NCI-H1436 treated with DMSO at 0.1 percent for 48 hours (cell line): ENCODE data around the gene PPM1L.
"Not testable (repeated sequence)": the region's sequence is repeated elsewhere in the genome, so short reads cannot be mapped to it uniquely, and the experiment has no call there.

ENCODE experiments used
- DNase-seq: peaks from one replicate; lab custom pipeline; 2025; lab: John Stamatoyannopoulos, UW

Gene PPM1L

DNA sequence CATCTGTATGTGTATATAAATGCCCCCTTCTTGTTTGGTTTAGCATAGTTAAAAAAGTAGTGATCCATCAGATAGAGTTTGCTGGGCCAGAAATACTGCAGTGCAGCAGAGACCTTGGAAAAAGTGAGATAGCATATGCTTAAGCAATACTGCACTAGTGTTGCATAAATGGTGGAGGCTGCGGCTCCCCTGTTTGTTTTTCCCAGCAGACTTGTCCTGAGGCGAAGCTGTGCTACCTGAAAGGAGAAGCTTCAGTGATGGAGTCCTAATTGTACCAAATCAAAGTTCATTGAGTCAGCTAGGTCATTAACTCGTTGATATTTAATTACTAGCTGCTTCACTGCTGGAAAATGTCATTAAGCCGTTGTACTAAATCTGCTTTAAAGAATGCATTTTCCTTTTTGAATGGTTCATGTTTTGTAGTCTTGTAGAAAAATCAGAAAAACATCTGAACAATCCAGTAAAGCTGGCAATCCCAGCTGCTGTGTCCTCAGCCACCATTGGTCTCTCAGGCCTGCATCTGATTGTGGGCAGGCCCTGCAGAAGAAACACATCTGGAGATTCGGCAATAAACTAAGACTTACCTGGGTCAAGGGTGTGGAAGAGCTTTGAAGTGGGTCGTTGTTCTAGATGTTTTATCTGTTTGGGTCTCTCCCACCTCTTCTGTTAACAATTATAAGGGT is 179.5 kb downstream of the PPM1L start:
- no peak for DNase-seq

- no peak for DNase-seq
Measured at GRCh38 chr3:160941885-160942494, 186.0 kb downstream of the PPM1L start.

- no peak for DNase-seq
Measured at GRCh38 chr3:160943996-160944395, 188.0 kb downstream of the PPM1L start.

DNA sequence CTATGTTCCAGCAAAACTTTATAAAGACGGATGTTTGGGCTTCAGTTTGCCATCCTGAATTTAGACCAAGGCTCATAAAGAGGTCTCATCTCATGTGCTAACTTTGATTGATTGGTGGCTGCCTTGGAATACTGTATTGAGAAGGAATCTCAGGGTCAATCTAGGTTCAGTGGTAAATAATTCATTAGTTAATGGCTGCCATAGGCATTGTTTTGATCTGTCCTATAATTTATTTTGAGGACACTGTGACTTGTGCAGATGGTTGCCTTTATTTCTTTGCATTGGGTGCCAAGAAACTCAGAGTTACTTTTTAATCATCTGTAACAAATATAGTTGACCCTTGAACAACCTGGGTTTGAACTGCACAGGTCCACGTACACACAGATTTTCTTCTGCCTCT is 189.3 kb downstream of the PPM1L start:
- no peak for DNase-seq

GRCh38 chr3:160948273-160948672 is 192.2 kb downstream of the PPM1L start:
- DNase-seq = no peak

DNA sequence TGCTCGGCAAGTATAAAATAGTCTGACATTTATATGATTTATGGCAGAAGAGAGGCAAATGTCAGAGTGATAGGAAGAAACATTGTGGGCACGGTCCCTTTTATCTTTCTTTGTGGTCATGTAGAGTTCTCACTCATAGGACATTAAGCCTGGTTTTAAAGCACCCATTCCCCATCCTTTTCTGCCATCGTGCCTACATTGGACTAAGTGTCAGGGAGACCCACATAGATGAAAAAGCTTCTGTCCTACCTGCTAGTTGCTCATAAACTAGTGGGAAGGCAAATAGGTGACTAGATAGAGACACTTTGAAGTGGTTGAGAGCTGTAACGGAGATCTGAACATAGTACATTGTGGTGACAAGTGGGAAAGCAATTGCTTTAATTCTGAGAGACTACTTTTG is 193.4 kb downstream of the PPM1L start:
- DNase-seq = no peak

GRCh38 chr3:160950542-160950941 is 194.5 kb downstream of the PPM1L start:
- no peak for DNase-seq

DNA sequence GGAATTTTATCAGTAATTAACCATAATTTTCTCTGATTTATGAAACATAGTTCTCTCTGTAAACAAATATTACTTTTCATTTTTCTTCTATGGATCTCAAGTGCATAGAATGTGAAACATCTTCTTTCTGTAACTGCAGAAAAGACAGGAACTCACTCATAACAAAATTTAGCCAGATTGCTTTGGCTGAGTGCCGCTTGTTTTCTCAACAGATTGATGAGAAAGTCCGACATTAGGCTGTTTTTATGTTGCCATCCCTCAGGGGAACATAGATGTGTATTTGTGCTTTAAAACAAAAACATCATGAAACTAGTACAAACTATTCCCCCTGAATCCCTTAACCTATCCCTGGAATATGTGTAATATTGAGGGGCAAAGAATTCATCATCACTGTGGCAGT is 194.9 kb downstream of the PPM1L start:
- DNase-seq = no peak

DNA sequence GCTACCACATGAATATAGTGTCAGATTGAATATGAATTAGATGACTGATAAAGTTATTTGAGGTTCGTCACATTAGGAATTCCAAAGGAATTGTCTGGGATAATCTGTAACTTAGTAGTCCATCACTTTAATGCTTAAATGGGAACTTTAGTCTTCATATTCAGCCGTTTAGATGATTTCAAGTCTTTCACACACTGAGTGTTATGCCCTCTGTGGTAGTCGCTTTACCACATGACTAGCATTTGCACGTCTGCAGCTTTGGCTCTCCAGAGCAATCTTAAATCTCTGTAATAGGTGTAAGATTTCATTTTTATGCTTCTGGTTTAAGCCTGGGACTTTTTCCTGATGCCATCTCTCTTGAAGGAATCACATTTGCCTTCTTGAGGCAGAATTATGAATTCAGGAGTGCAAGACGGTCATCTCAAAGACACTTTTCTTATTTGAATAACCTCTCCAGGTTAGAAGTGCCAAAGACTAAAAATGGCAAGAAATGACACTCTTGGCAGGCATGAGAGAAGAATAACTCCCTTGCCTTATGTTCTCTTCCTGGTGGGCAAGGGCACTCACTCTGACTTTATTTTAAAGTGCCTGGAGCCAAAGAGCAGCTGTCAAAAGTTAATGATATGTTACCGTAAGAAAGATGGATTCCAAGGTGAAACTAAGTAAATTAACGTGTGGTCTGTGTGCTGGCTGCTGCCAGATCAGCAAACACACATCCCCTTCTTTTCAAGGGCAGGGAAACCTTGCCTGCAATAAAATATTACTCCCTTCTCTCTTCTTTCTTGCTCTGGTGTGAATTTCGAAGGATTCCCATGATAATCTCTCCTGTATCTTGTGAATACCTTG is 195.8 kb downstream of the PPM1L start:
- no peak for DNase-seq

GRCh38 chr3:160953686-160954085 is 197.7 kb downstream of the PPM1L start:
- no peak for DNase-seq

DNA sequence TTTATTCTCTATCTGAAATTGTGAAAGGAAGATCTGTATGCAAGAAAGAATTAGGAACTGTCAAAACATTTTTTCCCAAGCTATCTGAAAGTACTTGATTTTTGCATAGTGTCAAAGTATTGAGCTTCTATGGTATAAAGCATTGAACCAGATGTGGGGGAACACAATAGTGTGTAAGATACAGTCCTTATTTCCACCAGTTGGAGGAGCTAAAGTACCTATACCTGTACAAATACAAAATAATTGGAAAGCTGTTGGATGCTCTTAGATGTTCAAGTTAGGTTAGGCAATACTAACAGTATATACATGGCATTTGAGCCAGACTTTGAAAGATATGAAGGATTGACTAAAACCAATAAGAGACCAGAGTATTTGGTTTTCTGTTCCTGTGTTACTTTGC is 200.8 kb downstream of the PPM1L start:
- DNase-seq = no peak

GRCh38 chr3:160960568-160960967 is 204.5 kb downstream of the PPM1L start:
- DNase-seq = no peak

DNA sequence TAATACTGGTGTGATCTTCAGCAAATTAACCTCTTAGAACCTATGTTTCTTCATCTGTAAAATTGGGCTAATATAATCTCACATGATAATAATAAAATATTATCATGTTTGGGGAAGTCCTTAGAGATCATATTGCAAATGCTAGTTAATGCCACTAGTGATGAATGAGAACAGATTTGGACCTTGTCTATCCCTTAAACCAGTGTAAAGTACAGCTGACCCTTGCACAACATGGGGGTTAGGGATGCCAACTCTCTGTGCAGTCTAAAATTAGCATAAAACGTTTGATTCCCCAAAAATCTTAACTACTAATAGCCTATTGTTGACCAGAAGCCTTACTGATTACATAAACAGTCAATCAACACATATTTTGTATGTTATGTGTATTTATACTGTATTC is 207.9 kb downstream of the PPM1L start:
- no peak for DNase-seq

DNA sequence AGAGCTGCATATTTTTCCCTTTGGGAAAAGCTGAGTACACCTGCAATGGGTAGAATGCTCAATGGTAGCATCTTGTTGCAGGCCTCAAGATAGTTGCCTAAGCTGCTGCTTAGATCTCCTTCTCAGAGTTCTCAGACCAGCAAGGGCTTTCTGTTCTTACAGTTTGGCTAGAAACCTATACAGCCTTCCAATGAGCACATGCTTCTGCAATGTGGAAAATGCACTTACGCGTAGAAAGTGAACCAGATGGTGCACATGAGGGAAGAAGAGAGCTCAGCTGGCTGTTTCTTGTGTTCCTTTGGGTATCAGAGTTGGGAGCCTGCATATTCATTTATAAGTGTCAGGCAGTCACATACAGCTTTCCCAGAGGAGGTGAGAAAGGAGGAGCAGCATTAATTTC is 212.7 kb downstream of the PPM1L start:
- no peak for DNase-seq

DNA sequence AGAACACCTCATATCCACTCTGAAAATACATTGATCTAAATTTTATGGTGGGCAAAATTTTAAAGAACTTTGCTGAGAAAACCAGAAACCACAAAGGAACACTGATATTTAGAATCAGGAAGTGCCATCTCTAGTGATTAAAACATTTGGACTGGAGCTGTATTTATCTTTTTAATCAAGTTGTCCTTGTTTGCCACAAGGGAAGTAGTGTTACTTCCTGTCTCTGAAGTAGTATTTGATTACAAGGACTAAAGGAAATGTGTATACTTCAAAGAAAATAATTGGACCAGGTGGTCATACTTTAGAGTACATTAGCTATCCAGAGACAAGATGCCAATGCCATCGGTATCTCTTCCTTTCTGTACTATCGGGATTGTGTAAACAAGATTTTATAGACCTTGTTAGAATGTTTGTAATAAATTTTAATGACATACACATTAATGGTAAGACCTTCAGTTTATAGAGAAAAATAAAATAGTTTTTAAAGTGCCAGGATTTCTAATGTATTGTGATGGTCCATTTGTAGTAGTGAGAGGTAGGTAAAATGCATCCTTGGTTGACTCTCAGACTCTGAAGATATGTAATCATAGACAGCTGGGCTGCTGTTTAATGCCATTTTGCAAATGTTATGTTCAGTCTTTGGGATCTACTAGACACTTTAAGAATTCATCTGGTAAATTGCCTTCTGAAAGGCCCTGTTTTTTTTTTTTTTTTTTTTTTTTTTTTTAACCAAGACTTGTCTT is 217.2 kb downstream of the PPM1L start:
- DNase-seq = no peak

DNA sequence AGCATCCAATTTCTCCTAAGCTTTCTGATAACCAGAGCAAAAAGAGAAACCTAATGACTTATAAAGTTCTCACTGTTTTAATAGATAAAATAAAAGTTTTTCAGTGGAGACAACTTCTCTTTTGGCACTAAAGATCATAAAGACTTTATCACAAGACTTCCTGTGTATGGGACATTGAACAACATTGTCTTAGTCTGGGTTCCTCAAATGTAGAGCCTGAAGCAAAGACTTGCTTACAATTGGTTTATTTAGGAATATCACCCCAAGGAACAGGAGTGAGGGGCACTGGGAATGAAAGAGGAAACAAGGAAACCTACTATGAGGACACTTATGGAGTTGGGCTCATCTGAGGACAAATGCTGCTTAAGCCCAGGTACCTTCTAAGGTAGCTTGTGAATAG is 221.7 kb downstream of the PPM1L start:
- DNase-seq = no peak

DNA sequence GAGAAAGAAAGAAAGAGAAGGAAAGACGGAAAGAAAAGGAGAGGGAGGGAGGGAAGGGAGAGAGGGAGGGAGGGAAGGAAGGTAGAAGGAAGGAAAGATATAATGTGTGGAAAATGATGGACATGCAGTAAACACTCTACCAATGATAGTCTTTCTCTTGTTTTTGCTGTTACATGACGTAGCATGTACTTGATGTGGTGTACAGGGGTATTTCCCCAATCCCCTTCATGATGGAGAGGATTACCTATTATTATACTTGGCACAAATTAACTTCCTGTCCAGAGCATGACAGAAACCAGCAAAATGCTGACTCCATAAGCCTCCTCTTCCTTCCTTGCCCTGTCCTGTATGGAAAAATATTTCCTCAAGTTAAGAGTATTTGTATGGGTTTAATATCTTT is 224.7 kb downstream of the PPM1L start:
- DNase-seq = no peak

DNA sequence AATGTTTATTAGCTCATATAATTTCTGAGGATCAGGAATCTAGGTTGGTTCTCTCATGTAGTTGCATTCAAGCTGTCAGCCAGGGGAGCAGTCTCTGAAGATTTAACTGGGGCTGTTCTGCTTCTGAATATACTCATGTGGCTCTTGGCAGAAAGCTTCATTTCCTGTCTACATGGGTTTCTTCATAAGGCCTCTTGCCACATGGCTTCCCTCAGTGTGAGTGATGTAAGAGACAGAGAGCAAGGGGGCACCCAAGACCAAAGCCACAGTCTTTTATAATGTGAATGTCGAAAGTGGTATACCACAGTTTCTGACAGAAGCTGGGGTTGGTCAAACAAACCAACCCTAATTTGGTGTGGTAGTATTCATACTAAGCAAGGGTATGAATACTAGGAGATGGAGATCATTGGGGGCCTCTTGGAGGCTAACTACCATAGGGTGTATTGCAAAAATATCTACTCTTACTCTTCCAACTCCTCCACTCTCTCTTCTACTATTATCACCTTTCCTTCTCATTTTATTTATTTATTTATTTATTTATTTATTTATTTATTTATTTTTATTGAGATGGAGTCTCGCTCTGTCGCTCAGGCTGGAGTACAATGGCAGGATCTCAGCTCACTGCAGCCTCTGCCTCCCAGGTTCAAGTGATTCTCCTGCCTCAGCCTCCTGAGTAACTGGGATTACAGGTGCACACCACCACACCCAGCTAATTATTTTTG is 225.3 kb downstream of the PPM1L start:
- DNase-seq = no peak

GRCh38 chr3:160982491-160982890 is 226.5 kb downstream of the PPM1L start:
- no peak for DNase-seq

DNA sequence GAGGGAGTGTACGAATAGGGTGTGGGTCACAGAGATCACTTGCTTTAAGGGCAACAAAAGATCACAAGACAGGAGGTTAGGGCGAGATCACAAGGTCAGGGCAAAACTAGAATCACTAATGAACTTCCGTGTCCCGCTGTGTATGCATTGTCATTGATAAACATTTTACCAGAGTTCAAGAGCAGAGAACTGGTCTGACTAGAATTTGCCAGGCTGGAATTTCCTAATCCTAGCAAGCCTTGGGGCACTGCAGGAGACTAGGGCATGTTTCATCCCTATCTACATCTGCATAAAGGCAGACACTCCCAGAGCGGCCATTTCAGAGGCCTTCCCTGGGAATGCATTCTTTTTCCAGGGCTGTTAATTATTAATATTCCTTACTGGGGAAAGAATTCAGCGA is 227.9 kb downstream of the PPM1L start:
- not testable (repeated sequence) for DNase-seq

DNA sequence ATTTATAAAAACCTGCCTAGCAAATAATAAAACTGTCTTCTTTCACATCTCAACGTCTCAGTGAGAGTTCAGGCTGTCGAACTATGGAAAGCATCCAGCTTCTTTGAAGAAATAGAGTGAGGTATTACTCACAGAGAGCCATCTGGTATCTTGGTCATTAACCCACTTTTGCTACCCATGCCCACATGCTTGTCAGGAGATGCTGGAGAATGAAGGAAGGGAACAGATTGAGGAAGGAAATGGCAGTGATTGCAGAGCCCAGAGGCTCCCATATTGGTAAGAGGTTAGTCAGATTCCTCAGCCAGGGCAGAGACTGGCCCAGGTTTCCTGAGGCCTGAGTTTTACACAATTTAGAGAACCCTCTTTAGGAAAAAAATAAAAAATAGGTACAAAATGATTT is 230.0 kb downstream of the PPM1L start:
- DNase-seq = no peak
